HG02885 (cell line): ENCODE measurements around the gene MBD3.
A peak's percentile ranks its signal among the peaks of the same experiment; 100 is the strongest.
"Not testable (repeated sequence)": the region's sequence is repeated elsewhere in the genome, so short reads cannot be mapped to it uniquely, and the experiment has no call there.

ENCODE experiments used
- ATAC-seq: cut with Tn5 transposase; IDR thresholded peaks from one replicate; pipeline ENCODE4 v1.9.1; 2021; ENCODE audit warnings: mild to moderate bottlenecking; ENCODE audit not compliant: unreplicated experiment, poor library complexity

MBD3 gene, protein sequence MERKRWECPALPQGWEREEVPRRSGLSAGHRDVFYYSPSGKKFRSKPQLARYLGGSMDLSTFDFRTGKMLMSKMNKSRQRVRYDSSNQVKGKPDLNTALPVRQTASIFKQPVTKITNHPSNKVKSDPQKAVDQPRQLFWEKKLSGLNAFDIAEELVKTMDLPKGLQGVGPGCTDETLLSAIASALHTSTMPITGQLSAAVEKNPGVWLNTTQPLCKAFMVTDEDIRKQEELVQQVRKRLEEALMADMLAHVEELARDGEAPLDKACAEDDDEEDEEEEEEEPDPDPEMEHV

DNA sequence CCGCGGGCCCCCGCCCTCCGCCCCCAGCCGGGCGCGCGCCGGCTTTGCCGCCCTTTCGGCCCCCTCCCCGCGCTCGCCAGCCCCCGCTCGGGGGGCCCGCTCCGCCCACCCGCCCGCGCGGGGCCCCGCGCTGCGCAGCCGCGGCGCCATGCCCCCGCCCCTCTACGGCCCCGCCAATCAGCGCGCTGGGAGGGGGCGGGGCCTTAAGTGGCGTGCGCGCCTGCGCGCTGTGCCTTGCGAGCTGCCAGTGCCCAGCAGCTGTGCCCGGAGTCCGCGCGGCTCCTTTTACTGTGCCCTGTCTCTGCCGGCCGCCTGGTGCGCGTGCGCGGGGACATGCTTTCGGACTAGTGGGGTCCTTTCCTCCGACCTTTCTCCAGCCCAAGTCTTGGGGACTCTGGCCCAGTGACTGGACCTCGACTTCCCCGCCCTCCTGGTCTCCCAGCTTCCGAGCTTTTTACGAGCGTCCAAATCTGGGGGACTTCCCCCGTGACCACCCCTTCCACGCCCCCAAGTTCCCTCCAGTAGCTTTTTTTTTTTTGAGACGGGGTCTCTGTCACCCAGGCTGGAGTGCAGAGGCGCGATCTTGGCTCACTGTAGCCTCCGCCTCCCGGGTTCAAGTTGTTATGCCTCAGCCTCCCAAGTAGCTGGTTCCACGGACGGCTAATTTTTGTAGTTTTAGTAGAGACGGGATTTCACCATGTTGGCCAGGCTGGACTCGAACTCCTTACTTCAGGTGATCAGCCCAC is at the start of gene MBD3:
MBD3 (minus strand) TSS at position 111 of the 746 bp plus-strand sequence. CDS start 234 bp downstream, outside the sequence.
- peak; percentile 78 for ATAC-seq

DNA sequence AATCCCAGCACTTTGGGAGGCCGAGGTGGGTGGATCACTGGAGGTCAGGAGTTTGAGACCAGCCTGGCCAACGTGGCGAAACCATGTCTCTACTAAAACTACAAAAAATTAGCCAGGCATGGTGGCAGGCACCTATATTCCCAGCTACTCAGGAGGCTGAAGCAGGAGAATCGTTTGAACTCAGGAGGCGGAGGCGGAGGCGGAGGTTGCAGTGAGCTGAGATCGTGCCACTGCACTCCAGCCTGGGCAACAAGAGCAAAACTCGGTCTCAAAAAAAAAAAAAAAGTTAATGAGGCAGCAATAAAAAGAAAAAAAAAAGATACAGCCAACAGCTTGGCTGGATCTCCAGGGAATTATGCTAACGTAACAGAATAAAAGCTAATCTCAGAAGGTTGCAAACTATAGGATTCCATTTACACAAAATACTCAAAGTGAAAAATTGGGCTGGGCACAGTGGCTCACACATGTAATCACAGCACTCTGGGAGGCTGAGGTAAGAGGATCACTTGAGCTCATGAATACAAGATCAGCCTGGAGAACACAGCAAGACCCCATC is 48.3 kb upstream of the MBD3 start:
- ATAC-seq, result not testable (repeated sequence)

DNA sequence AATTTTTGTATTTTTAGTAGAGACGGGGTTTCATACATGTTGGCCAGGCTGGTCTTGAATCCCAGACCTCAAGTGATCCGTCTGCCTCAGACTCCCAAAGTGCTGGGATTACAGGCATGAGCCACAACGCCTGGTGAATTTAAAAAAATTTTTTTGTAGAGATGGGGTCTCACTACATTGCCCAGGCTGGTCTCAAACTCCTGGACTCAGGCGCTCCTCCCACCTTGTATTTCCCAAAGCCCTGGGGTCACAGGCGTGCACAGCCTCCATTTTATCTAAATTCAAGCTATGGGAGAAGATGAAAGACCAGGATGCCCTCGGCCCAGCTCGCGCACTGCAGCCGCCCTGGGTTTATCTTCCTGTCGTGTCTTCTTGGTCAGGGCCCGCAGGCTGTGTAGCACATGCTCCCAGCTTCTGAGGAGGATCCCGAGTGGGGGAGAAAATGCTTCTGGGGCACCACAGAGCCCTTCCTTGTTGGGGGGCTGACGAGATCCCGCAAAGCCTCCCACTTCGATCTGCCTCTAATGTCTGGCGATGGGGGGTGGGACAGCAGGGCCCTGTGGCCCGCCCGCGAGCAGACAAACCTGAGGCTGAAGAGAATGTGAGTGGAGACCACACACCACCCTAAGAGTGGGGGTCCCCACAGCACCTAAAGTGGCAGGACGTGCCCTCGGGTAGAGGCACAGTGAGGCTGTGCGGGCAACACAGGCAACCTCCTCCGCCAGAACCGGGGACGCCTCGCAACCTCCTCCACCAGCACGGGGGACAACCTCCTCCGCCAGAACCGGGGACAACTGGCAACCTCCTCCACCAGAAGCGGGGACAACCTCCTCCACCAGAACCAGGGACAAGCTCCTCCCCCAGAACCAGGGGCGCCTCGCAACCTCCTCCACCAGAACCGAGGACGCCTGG is 43.9 kb upstream of the MBD3 start:
- ATAC-seq, result no peak

DNA sequence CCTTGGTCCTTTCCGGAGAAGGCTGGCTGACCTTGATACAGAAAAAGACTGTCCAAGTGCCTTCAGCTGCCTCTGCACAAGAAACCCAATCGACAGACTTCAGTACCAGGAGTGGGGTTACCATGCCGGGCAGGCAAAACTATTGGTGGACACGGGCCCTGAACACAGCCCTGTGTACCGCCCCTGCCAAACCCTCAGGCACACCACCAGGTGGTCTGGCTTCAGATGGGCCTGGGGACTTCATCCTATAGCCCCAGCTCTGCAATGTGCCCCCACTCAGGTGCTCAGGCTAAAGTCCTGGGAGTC is 42.2 kb upstream of the MBD3 start:
- no peak for ATAC-seq

DNA sequence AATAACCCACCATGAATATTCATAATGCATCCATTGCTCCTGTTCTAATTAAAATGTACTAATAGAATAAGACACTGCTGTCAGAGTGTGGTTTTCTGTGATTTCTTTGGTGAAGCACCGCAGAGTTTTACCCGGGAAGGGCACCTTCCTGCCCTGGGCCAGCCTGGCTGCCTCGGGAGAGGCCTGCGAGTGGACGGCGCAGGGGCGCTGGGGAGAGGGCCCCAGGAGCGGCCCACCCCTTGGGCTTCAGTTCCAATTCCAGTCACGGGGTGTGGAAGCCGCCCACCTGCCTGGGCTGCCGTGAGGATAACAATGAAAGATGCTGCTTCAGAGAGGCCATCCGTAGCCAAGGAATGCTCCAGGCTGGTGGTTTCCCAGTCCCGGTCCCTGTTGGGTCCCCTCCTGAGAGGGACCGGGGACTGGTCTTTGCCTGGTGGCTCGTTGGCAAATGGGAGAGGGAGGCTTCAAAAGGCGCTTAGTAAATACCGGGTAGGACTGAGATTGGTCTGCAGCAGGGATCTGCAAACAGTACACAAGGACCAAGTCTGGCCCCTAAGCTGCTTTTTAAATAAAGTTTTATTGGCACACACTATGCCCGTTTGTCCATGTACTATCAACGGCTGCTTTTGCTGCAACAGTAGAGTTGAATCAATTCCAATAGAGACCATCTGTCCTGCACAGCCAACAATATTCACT is 41.7 kb upstream of the MBD3 start:
- ATAC-seq, result no peak

DNA sequence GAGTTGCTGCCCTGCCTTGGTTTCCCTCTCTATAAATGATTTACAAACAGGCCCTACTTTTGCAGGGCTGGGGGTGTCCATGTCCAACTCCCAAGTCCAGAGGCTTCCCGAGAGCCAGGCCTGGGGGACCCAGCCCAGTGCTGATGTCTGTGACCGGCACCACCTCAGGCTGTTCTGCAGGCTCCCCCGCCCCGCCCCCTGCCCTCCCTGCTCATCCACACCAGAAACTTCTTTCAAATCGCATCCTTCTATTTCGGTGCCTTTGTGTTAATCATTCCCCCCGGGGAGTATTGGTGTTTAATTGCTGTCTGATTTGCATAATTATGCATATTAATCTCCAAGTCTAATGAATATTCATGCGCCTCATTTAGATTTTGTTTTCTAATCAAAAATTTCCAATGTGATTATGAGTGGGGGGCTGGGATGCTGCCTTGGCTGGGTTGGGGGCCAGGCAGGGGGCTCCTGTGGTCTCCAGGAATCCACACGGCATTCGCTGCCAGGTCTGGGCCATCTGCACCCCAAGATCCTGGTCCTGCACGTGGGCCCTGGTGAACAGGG is 40.7 kb upstream of the MBD3 start:
- no peak for ATAC-seq

DNA sequence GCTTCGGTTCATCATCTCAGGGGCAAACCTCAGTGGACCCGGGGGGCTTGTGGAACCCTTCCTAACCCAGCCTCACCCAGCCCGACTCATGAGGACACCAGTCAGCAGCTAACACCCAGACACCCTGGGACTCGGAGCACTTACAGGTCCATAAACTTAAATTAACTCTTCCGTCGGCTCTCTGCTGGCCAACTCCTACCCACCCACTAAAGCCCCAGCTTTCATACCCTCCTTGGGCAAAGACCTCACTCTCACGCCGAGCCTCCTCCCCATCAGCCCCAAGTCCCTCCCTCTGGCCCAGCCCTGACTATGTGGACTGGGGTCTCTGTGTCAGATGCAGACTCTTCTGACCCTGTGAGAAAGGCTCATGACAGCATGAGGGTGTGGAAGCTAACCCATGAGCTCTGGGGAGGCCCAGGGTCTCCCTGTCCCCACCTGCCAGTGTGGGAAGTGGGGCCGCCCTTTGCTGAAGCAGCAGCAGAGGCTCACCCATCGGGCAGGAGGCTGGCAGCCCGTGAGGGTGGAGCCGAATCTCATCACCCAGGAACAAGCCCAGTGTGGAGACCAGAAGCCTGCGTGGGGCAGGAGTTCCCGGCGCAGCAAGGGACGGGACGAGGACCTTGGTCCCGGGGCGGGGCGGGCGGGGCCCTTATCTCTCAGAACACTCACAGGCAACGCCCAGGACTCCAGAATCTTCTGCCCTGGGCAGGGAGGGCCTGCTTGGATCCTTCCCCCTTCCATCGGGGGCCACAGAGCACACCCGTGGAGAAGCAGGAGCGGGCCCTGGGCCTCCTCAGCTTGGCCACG is 40.0 kb upstream of the MBD3 start:
- ATAC-seq, result no peak

DNA sequence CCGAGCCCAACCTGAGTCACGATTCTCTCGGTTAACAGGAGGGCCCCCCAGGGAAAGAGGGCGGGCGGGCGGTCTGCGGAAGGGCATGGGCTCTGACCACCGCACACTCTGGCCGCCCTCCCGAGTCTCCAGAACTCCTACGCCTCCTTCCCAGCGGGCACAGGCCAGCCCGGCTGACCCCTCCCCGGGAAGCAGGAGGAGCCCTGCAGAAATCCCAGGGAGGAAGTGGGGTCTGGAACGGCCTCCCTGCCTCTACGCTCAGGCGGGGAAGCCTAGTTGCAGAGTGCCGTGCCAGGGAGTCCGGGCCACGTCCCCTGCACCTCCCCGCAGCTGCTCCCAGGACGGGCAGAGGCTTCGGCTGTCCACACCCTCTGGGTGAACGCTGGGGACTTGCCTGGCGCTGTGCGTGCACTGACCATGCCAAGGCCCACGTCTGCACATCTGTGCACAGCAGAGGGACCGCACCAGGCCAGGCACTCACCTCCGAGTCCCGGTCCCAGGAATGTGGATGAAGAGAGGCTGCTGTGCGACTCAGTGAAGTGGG is 39.0 kb upstream of the MBD3 start:
- ATAC-seq, result no peak

DNA sequence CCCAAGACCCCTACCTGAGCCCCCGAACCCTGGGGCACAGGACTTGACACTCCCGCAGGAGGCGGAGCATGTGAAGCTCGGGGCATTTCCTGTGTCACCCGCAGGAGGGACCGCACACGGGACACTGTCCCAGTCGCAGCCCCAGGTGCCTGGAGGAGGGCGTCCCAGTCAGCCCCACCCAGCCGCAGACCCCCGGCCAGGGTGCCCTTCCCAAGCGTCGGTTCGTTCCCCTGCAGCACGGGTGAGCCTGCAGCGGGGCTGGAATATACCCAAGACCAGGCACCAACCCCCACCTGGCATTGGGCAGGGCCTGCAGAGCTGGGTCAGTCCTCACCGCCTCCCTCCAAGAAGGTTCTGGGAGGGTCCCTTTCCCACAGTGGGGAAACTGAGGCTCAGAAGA is 38.1 kb upstream of the MBD3 start:
- no peak for ATAC-seq

DNA sequence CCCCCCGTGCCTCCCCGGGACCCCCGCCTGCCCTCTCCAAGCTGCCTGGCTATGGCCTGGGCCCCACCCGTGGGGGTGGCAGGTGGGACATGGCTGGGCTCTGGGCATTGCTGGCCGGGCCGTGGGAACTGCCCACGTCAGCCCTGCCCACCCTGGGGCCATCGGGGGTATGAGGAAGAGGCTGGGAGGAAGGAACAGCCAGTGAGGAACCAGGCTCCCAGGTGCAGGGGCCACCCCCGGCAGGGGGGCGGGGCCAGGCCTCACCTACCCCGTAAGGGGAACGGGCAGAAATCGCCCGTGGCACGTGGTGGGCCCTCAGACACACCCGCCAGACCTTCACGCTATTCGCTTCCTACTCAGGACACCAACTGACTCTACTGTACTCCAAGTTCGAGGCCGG is 37.3 kb upstream of the MBD3 start:
- no peak for ATAC-seq

DNA sequence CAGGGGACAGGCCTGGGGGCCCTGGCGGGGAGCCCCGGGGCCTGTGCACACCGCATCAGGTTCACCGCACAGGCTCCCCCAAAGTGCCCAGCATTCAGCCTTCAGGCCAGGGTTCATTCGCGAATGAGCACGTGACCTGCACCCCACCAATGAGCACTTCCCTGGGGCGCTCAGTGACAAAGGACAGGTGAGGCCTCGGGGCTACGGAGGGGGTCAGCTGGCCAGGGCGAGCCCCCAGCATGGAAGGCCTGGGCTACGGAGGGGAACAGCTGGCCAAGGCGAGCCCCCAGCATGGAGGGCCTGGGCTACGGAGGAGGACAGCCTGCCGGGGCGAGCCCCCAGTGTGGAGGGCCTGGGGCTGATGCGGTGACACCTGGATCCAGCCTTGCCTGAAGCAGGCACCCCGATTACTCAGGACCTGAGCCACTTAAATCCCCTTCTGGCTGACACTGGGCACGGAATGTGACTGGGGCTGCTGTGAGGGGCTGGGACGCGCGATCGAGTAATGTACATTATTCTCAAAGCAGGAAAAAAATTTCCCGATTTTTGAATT is 36.7 kb upstream of the MBD3 start:
- no peak for ATAC-seq

DNA sequence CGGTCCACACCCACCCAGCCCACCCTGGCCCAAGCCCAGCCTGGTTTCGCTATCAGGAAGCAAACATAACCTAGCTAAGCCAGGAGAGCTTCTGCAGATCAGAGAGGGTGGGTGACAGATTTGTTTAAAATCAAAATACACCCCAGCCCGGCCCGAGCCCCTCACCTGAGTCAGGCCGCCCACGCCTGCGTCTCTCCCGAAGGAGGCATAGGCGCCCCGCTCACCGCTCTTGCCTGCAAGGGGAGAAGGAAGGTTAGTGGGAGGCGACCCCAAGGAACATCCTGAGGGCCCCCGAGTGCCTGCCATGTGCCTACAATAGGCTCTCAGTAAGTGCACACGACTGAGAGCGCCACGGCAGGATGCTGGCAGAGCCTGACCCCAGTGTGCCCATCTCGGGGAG is 34.5 kb upstream of the MBD3 start:
- no peak for ATAC-seq

DNA sequence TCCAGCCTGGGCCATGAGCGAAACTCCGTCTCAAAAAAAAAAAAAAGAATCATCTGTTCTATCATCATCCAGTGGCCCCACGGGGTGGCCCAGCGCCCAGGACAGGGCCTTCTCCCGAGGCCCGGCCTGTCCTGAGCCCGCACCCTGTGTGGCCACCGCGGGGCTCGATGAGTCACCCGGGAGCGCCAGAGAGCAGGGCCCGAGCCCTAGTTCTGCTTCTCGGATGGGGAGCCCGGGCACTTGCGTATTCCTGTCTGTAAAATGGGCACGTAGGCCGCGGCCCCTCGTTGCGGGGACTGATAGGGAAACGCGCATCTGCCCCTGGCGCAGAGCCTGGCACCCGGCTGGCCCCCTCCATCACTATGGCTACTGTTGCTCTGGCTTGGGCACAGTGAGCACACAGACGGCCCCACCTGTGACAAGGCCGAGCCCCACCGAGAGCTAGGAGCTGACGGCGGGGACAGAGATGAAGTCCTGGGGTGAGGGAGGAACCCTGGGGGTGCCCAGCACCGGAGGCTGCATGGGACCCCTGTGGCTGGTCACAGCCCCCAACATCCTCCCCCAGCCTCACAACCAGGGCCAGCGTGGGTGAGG is 33.8 kb upstream of the MBD3 start:
- no peak for ATAC-seq

DNA sequence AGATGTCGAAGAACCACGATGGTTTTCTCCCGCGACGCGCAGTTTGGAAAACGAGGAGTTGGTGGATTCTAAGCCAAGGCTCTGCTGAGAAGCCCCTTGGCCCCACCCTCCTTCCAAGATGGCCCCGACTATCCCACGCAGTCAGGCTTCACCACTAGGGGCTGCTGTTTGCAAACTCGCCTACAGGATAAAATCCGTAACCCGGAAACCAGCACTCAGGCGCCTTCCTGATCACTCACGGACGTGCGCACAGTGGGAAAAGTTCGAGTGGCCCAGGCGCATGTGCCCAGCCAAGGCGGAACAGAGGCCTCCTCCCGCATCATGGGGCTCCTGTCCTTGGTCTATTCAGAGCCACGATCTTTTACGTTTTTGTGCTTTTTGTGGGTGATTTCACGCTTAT is 31.8 kb upstream of the MBD3 start:
- no peak for ATAC-seq

DNA sequence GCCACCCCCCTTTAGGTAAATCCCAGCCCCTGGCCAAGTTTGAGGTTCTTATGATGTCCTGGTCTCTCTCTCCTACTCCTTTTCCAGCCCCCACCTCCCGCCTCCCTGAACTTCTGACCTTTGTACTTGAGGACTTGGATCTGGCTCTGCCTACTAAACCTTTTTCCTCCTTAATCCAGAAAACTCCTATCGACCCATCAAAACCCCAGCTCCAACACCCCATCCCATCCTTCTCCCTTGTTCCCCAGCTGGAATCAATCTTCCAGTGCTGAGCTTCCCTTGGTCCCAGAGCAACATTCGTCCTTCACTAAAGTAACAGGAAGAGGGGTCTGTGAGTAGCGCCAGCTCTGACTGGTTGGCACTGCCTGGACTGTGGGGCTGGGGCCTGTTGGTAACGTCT is 29.9 kb upstream of the MBD3 start:
- ATAC-seq, result no peak

DNA sequence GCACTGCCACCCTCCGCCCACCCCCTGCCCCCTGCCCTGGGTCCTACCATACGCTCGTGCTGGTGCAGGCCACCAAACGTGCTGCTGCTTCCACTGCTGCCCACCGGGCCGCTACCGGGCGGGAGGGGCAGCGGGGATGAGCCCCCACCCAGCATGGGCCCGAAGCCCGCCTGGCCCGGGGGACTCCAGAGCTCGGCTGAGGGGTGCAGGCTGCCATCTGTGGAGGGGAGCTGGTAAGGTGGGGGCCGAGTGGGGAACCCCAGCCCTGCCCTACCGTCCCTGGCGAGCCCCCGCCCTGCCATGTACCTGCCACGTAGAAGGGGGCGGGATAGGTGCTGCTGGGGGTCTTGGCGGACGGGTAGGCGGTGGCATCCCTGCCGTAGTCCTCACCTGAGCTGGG is 29.3 kb upstream of the MBD3 start:
- no peak for ATAC-seq

DNA sequence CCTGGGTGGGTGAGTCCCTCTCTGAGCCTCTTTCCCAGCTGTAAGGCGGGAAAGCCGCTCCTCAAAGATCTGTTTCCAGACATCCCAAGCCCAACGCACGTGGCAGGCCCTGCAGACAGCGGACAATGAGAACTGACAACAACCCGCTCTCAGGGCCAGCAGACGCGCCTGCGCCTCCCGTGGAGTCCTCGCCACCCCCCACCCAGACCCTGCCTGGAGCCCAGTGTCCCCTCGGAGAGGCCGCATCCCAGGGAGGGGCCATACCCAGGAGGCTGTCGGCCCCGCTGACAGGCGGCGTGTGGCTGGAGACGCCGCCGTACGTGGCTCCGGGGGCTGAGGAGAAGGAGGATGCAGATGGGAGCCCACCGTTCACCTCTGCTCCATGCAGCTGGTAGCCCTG is 28.9 kb upstream of the MBD3 start:
- no peak for ATAC-seq

DNA sequence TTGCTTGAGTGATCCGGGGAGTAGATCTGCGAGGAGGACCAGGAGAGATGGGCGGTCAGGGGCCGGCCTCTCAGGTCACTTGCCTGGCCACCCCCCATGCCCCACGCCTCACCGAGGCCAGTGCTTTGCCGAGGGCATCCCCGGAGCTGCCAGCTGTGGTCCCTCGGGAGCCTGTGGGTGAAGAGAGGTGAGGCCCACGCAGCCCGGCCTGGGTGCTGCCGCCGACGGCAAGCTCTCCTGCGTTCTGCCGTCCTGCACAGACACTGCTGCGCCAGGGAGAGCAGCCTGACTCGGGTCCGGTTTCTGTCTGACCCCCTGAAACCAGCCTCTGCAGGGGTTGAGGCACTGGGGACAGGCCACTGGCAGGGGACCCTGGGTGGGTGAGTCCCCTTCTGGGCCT is 28.4 kb upstream of the MBD3 start:
- ATAC-seq, result no peak
